ENCODE measurements around the gene BEGAIN.

BEGAIN gene

DNA sequence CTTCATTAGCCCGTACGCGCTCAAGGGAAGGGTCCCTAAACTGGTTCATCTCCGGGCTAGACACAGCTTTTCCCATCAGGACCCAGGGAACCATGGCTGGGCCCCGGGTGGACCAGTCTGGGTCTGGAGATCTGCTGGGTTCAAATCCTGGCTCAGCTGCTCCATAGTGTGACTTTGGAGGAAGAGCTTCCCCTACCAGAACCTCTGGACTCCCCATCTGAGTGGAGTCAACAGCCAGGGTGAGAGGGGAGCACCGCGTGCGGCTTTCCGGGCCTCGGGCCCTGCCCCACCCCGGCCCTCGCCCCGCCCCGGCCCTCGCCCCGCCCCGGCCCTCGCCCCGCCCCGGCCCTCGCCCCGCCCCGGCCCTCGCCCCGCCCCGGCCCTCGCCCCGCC, 41.2 kb downstream of the BEGAIN start:
- no peak for DNase-seq

GRCh38 chr14:100545359-100545758, 41.9 kb downstream of the BEGAIN start:
- DNase-seq = no peak

GRCh38 chr14:100544506-100545141, 42.6 kb downstream of the BEGAIN start:
- DNase-seq = no peak

- no peak for DNase-seq
Measured at GRCh38 chr14:100543471-100544455, 43.5 kb downstream of the BEGAIN start.

DNA sequence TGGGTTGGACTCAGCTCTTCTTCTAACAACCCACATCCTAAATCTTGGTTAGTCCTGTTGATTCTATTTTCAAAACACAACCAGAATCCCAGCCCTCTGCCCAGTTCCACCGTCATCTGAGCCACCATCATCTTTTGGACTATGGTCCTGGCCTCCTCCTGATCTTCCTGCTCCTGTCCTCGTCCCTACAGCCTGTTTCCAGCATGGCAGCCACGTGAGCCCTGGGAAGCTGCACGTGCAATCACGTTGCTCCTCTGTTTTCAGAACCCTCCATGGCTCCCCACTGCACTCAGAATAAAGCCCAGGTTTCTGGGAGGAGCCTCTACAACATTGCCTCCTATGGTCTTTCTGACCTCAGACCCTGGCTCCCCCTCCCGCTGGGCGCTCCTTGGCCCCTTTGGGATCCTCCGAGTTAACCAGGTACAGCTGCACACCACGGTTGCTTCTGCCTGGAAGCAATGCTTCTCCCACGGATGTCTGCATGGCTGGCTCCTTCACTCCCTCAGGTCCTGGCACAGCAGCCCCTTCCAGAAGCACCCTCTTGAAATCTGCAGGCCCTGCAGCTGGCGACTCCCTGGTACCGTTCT, 44.5 kb downstream of the BEGAIN start:
- no peak for DNase-seq

GRCh38 chr14:100541621-100542560, 45.3 kb downstream of the BEGAIN start:
- no peak for DNase-seq

GRCh38 chr14:100540926-100541620, 46.1 kb downstream of the BEGAIN start:
- DNase-seq = no peak

DNA sequence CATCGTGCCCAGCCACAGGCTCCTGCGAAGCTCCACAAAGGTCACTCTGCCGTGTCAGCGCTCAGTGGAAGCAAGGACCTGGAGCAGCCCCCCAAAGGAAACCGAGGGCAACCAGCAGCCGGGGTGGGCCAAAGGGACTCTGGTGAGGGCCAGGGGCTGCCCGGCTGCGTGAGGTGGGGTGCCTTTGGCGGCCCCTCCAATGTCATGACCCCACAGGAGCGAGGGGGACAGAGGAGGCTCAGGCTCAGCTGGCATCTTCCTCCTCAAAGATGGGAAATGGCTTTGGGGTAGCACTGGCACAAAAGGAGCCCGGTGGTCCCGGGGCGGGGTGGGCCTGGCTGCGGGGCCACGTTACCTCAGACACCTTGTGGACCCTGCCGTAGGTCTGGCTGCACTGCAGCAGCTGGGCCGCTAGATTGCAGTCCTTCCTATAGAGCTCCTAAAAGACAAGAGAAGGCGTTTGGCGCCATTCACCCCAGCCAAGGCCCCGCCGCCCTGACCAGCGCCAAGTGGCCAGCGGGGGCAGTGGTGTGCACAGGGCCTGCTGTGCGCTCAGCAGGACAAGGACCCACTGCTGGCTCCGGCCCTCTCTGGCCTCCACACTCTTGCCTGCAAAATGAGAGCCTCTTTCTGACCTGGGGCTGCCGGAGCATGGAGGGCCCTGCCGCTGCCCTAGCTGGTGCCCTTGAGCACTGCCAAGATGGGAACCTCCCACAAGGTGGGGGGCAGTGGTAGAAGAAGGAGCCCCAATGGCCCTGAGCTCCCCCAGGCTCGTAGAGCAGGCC, 46.9 kb downstream of the BEGAIN start:
- no peak for DNase-seq

- DNase-seq = no peak
Measured at GRCh38 chr14:100539766-100540140, 47.5 kb downstream of the BEGAIN start.

DNA sequence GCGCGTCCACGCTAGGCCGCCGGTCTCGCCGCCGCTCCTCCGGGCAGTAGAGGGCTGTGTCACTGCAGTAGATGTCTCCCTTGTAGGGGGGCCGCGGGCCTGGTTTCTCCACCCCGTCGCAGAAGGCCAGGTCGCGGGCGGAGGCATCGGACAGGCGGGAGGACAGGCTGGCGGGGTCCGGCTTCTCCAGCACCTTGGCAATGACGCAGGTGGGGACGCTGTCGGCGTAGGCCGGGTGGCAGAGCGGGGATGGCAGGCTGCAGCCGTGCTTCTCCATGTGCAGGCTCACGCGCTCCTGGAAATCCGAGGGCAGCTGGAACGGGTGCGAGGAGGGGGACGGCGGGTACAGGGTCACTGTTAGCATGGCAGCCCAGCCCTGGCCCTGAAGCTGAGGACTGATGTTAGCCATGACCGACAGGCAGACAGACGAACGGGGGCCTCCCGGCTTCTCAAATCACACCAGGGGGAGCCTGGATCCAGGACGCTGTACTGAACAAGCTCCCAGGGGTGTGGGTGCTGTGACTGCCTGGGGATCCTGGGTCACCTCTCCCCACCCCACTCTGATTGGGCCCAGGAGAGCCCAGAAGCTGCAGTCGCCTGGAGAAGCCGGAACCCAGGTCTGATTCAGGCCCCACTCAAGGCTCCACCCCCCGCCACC, 48.1 kb downstream of the BEGAIN start:
- DNase-seq = no peak

- no peak for DNase-seq
Measured at GRCh38 chr14:100538351-100539002, 48.7 kb downstream of the BEGAIN start.

DNA sequence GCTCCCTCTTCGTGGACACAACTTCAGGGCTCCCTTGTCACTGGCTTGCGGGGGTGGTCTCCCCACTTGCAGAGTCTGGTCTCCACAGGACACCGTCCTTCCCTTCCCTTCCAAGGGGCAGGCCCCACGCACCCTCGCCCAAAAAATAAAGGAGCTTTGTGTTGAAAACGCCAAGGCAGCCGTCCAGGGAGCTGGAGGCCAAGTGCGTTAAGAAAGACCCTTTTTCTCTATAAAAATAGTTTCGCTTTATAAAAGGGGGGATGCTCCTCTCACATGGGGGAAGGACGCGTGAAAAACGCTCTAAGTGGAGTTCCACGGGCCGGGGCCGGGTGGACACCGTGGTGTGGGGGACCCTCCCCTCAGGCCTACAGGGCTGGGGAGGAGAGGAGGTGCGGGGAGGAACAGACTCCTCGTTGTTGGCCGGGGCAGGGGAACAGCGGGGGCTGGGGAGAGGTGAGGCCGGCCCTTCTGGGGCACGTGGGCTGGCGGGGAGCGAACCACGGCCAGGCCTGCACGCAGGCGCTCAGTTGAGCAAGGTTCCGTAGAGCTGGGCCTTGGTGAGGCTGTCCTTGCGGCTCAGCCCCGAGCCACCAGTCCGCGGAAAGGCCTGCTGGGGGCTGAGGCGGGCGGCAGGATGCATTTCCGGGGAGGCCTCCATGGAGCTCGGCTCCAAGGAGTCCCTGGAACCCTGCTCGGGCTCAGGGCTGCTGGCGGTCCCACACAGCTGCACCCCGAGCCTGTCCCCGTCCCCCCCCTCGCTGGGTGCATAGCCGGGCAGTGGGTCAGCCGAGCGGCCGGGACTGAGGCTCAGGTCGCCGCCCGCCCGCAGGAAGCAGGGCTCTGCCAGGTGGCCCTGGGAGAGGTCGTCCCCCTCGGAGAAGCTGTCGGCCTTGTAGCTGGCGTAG, 49.5 kb downstream of the BEGAIN start:
- DNase-seq = no peak

DNA sequence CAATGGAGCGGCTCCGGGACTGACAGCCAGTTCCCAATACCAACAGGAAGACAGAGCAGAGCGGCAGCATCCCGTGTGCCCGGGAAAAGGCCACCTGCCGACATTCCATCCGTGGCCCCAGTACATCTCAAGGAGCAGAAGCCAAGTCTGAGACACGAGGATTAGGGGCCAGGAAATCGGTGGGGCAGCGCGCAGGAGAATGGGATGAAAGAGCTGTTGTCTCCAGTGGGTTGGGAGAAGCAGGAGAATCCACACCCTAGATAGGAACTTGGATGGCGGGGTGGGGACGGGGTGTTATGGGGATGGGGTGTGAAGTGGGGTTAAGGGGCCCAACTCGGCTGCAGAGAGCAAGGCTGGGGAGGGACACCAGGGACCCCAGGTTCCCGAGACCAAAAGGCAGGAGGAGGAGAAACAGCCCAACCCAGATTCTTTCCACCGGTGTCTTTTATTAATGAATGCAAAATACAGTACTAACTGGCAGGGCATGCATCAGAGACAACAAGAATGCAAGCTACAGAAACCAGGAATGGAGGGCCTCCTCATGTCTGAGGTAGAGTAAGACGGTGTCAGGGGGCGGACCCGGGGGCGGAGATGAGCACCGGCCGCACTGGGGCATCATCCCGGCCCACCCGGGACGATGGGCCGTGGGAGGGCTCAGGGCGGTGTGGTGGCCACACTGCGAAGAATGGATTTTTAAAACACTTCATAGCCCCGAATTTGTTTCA, 50.3 kb downstream of the BEGAIN start:
- DNase-seq = no peak

DNA sequence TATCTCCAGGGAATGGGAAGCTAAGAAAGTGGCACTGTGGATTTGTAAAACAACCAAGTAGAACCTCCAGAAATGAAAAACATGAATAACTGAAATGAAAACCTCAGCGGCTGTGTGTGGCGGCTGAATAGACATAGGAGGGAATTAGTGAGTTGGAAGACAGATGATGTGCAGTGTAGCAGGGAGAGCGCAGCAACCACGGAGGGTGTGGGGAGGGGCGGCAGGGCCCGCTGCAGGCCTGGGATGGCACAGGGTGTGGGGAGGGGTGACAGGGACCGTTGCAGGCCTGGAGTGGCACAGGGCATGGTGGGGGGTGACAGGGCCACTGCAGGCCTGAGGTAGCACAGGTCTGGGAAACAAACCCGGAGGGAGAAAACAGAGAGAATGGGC, 51.1 kb downstream of the BEGAIN start:
- DNase-seq = no peak

GRCh38 chr14:100535287-100536120, 51.7 kb downstream of the BEGAIN start:
- no peak for DNase-seq

- no peak for DNase-seq
Measured at GRCh38 chr14:100534528-100535286, 52.5 kb downstream of the BEGAIN start.
